Mucosa of rectum (tissue), 2 donors: Measurements from ENCODE around the gene MAML1.
"Not testable (repeated sequence)": the region's sequence is repeated elsewhere in the genome, so short reads cannot be mapped to it uniquely, and the experiment has no call there.

Experiments
- H3K27ac ChIP-seq, 2 donors: one replicate each; pipeline ENCODE4 v1.7.0; 2013; ENCODE audit warnings: inconsistent platforms in 2 of 2, low read depth in 2 of 2, low read length in 2 of 2
- H3K27me3 ChIP-seq, 2 donors: one replicate each; pipeline ENCODE4 v1.7.0; 2013; ENCODE audit warnings: low read length in 2 of 2; ENCODE audit not compliant: control insufficient read depth in 2 of 2, insufficient read depth in 2 of 2
- H3K36me3 ChIP-seq, 2 donors: one replicate each; pipeline ENCODE4 v1.7.0; 2013; ENCODE audit warnings: low read length in 2 of 2; ENCODE audit not compliant: control insufficient read depth in 2 of 2, insufficient read depth in 2 of 2
- H3K4me1 ChIP-seq, 2 donors: one replicate each; pipeline ENCODE4 v1.7.0; 2013; ENCODE audit warnings: low read length in 2 of 2, mild to moderate bottlenecking in 1 of 2; ENCODE audit not compliant: control insufficient read depth in 2 of 2, insufficient read depth in 2 of 2
- H3K4me3 ChIP-seq, 2 donors: one replicate each; pipeline ENCODE4 v1.7.0; 2013; ENCODE audit warnings: low read length in 2 of 2
- H3K9ac ChIP-seq, 2 donors: one replicate each; pipeline ENCODE4 v1.7.0; 2013; ENCODE audit warnings: low read length in 2 of 2, low read depth in 1 of 2, mild to moderate bottlenecking in 1 of 2
- H3K9me3 ChIP-seq, 2 donors: one replicate each; pipeline ENCODE4 v1.7.0; 2013; ENCODE audit warnings: low read length in 2 of 2; ENCODE audit not compliant: control insufficient read depth in 2 of 2
- donor health status: healthy.
- donor health status: Normal muscosa, but diverticular disease.

MAML1 gene

GRCh38 chr5:179732412-179732917, at the start of gene MAML1:
Gene MAML1 (plus strand): TSS chr5:179732822. CDS start chr5:179733113, 291 bp downstream.
- peak within 1 kb of the TSS; percentile 92 for H3K27ac ChIP-seq
- H3K9me3 ChIP-seq: no peaks in the 10 kb centered on the region
- no peaks in the 10 kb centered on the region for H3K27me3 ChIP-seq
- H3K36me3 ChIP-seq: peaks cover 21 to 33% of the 10 kb centered on the region in 2 donors
- peaks cover 13% of the 10 kb centered on the region in 2 donors for H3K4me1 ChIP-seq
- peak within 1 kb of the TSS; percentile 80 to 92 for H3K4me3 ChIP-seq
- H3K9ac ChIP-seq: peak within 1 kb of the TSS; percentile 83 to 84

GRCh38 chr5:179689212-179689611, 43.4 kb upstream of the MAML1 start:
- H3K9me3 ChIP-seq, H3K4me3 ChIP-seq, H3K36me3 ChIP-seq, H3K4me1 ChIP-seq, H3K27me3 ChIP-seq, H3K27ac ChIP-seq, H3K9ac ChIP-seq: not testable (repeated sequence)

- H3K9ac ChIP-seq: no peak overlapping the region
- H3K4me1 ChIP-seq: peaks cover 13 to 15% of the 10 kb centered on the region in 2 donors
- no peak overlapping the region for H3K27ac ChIP-seq
- no peak overlapping the region for H3K4me3 ChIP-seq
- no peaks in the 10 kb centered on the region for H3K9me3 ChIP-seq
- no peaks in the 10 kb centered on the region for H3K36me3 ChIP-seq
- no peaks in the 10 kb centered on the region for H3K27me3 ChIP-seq
These were observed 38.1 kb upstream of the MAML1 start for GRCh38 chr5:179694561-179694960.

- peak overlapping the region; percentile 17 to 56 for H3K9ac ChIP-seq
- no peaks in the 10 kb centered on the region for H3K27me3 ChIP-seq
- peak overlapping the region; percentile 52 to 71 for H3K27ac ChIP-seq
- H3K4me1 ChIP-seq: peaks cover 18 to 20% of the 10 kb centered on the region in 2 donors
- H3K9me3 ChIP-seq: no peaks in the 10 kb centered on the region
- H3K36me3 ChIP-seq: no peaks in the 10 kb centered on the region
- H3K4me3 ChIP-seq: no peak overlapping the region
These were observed 36.0 kb upstream of the MAML1 start for GRCh38 chr5:179696603-179697002.

GRCh38 chr5:179697108-179697507, 35.5 kb upstream of the MAML1 start:
- Histone ChIP-seq H3K4me3 (no peak overlapping the region), H3K9ac (no peak overlapping the region), H3K36me3 (no peaks in the 10 kb centered on the region), H3K4me1 (peaks cover 18 to 20% of the 10 kb centered on the region in 2 donors), H3K9me3 (no peaks in the 10 kb centered on the region), H3K27ac (peak overlapping the region; percentile 97), H3K27me3 (no peaks in the 10 kb centered on the region)

GRCh38 chr5:179697543-179697942, 35.1 kb upstream of the MAML1 start:
- H3K36me3 ChIP-seq, H3K9me3 ChIP-seq, H3K27me3 ChIP-seq: not testable (repeated sequence)
- peak overlapping the region; percentile 84 to 86 for H3K9ac ChIP-seq
- H3K4me1 ChIP-seq: peaks cover 18 to 20% of the 10 kb centered on the region in 2 donors
- H3K27ac ChIP-seq: peak overlapping the region; percentile 97
- H3K4me3 ChIP-seq: peak overlapping the region; percentile 79 to 87

- peak overlapping the region; percentile 97 for H3K27ac ChIP-seq
These were observed 34.4 kb upstream of the MAML1 start for GRCh38 chr5:179697993-179698934.

GRCh38 chr5:179698935-179699615, 33.5 kb upstream of the MAML1 start, which contains the start of gene CANX:
Gene CANX (plus strand): TSS chr5:179698967. CDS start chr5:179705682, 6,715 bp downstream.
- peak within 1 kb of the TSS; percentile 97 for H3K27ac ChIP-seq
- peak within 1 kb of the TSS; percentile 79 to 87 for H3K4me3 ChIP-seq
- no peaks in the 10 kb centered on the region for H3K9me3 ChIP-seq
- no peaks in the 10 kb centered on the region for H3K27me3 ChIP-seq
- H3K36me3 ChIP-seq: peaks cover 0 to 3% of the 10 kb centered on the region in 2 donors
- H3K9ac ChIP-seq: peak within 1 kb of the TSS; percentile 96 to 97
- H3K4me1 ChIP-seq: peaks cover 18 to 20% of the 10 kb centered on the region in 2 donors

More at GRCh38 chr5:179697993-179698934, 34.4 kb upstream of the MAML1 start:
- Histone ChIP-seq H3K36me3 (no peaks in the 10 kb centered on the region), H3K4me3 (peak overlapping the region; percentile 79 to 87), H3K9ac (peak overlapping the region; percentile 84 to 96), H3K4me1 (peaks cover 18 to 20% of the 10 kb centered on the region in 2 donors), H3K9me3 (no peaks in the 10 kb centered on the region), H3K27me3 (no peaks in the 10 kb centered on the region)

- Histone ChIP-seq H3K27me3 (no peaks in the 10 kb centered on the region), H3K27ac (peak overlapping the region; percentile 93 to 95), H3K4me1 (peaks cover 18 to 20% of the 10 kb centered on the region in 2 donors), H3K36me3 (peaks cover 0 to 3% of the 10 kb centered on the region in 2 donors), H3K4me3 (peak overlapping the region; percentile 75 to 87), H3K9me3 (no peaks in the 10 kb centered on the region), H3K9ac (peak overlapping the region; percentile 96 to 97)
These were observed 32.9 kb upstream of the MAML1 start for GRCh38 chr5:179699616-179700237.
